ENCODE results near the gene EPB41L1.

The EPB41L1 gene

DNA sequence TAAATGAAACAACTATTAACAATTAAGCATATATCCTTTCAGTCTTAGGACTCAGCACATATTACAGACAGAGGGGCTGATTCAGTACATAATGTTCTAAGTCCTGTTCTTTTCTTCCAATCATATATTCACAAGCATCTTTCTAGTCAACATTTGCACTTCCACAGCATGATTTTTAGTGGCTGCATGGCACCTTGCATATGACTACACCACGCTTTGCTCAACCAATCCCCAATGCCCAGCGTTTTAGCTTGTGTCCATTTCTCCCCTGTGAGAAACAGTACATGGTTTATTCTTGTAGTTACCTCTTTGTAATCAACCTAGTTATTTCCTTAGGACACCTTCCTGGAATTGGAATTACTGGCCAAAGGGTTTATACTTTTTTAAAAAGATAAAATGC is 115.0 kb downstream of the EPB41L1 start:
- TF ChIP-seq, protein P1, sequence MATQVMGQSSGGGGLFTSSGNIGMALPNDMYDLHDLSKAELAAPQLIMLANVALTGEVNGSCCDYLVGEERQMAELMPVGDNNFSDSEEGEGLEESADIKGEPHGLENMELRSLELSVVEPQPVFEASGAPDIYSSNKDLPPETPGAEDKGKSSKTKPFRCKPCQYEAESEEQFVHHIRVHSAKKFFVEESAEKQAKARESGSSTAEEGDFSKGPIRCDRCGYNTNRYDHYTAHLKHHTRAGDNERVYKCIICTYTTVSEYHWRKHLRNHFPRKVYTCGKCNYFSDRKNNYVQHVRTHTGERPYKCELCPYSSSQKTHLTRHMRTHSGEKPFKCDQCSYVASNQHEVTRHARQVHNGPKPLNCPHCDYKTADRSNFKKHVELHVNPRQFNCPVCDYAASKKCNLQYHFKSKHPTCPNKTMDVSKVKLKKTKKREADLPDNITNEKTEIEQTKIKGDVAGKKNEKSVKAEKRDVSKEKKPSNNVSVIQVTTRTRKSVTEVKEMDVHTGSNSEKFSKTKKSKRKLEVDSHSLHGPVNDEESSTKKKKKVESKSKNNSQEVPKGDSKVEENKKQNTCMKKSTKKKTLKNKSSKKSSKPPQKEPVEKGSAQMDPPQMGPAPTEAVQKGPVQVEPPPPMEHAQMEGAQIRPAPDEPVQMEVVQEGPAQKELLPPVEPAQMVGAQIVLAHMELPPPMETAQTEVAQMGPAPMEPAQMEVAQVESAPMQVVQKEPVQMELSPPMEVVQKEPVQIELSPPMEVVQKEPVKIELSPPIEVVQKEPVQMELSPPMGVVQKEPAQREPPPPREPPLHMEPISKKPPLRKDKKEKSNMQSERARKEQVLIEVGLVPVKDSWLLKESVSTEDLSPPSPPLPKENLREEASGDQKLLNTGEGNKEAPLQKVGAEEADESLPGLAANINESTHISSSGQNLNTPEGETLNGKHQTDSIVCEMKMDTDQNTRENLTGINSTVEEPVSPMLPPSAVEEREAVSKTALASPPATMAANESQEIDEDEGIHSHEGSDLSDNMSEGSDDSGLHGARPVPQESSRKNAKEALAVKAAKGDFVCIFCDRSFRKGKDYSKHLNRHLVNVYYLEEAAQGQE (IDR thresholded peaks at IDR 0.05; ENCODE audit: insufficient read depth in 1 of 2, low read depth in 2 of 2, low read length in 2 of 2): no peak
- TF ChIP-seq TAF1 (IDR thresholded peaks at IDR 0.05; ENCODE audit: borderline replicate concordance, insufficient read depth, low read length): no peak
- no peak for TF ChIP-seq POLR2AphosphoS5 (IDR thresholded peaks at IDR 0.05; ENCODE audit: low read depth, low read length)
- TF ChIP-seq FOXP2 (optimal IDR thresholded peaks at IDR 0.05; ENCODE audit: borderline replicate concordance, extremely low read depth, extremely low read length, insufficient read depth): no peak
- TF ChIP-seq SIN3A (IDR thresholded peaks at IDR 0.05; ENCODE audit: borderline replicate concordance, insufficient read depth, low read length): no peak

DNA sequence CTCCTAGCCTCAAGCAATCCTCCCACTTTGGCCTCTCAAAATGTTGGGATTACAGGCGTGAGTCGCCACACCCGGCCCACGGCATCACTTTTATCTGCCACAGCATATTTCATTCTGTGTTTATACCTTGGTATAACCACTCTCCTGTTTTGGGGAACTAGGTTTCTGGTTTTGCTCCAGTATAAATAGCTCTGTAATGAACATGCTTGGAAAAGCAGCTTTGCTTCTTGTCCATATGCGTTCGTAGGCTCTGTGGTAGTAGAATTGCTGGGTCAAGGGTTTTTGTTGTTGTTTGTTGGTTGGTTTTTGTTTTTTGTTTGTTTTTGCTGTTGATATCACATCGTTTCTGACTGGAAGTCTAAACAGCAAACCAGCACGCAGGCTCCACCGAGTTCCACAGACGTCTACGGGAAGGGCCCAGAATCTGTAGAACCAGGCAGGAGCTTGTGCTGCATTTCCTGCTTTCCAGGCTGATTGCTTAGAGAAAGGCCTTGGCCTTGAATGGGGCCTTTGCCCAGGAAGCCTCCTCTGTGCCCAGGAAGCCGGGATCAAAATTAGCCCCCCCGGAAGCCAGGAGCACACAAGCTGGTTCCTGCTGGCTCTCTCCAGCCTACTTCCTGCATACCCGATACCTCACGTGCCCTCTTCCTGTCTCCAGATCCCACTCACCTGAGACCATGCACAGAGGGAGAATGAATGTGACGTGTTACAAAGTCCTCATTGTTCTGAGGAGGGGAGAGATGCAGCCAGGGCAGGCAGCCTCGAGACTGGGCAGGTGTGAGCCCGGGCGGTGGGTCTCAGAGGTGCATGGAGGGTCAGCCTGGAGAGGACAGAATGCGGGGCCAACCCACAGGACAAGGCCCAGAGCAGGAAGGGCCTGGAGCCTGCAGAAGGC is 116.5 kb downstream of the EPB41L1 start:
- TF ChIP-seq POLR2AphosphoS5 (IDR thresholded peaks at IDR 0.05; ENCODE audit: low read depth, low read length): no peak
- TF ChIP-seq TAF1 (IDR thresholded peaks at IDR 0.05; ENCODE audit: borderline replicate concordance, insufficient read depth, low read length): no peak
- no peak for TF ChIP-seq FOXP2 (optimal IDR thresholded peaks at IDR 0.05; ENCODE audit: borderline replicate concordance, extremely low read depth, extremely low read length, insufficient read depth)
- no peak for TF ChIP-seq SIN3A (IDR thresholded peaks at IDR 0.05; ENCODE audit: borderline replicate concordance, insufficient read depth, low read length)
- TF ChIP-seq, protein P1 (IDR thresholded peaks at IDR 0.05; ENCODE audit: insufficient read depth in 1 of 2, low read depth in 2 of 2, low read length in 2 of 2): no peak

DNA sequence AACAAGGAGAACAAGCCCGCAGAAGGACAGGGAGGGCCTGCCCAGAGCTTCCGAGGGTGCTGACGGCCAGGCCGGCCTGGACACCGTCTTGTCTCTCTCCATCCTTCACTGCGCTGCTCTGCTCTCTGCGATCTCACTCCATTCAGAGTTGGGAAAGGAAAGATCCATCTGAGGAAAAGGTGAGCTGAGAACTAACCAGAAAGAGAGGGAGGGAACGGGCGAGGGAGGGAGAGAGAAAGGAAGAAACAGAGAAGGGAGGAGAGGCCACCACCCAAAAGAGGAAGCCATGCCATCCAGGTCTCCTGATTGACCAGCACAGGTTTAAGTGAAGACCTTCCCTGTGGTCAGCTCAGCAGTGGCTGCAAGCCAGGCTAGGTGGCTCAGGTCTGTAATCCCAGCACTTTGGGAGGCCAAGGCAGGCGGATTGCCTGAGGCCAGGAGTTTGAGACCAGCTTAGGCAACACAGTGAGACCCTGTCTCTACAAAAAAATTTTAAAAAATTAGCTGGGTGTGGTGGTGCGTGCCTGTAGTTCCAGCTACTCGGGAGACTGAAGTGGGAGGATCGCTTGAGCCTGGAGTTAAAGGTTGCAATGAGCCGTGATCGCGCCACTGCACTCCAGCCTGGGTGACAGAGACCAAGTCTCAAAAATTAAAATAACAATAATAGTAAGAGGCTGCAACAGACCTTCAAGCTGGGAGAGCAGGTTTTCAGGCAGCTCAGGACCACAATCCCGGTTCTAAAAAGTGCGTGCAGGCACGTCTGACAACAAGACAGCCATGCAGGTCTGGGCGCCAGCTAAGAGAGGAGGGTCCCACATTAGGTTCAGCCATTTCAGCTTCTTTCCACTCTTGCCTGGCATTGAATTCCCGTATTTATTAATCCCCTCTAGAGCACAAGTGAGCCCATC is 117.4 kb downstream of the EPB41L1 start:
- no peak for TF ChIP-seq FOXP2 (optimal IDR thresholded peaks at IDR 0.05; ENCODE audit: borderline replicate concordance, extremely low read depth, extremely low read length, insufficient read depth)
- no peak for TF ChIP-seq SIN3A (IDR thresholded peaks at IDR 0.05; ENCODE audit: borderline replicate concordance, insufficient read depth, low read length)
- TF ChIP-seq, protein P1 (IDR thresholded peaks at IDR 0.05; ENCODE audit: insufficient read depth in 1 of 2, low read depth in 2 of 2, low read length in 2 of 2): no peak
- TF ChIP-seq POLR2AphosphoS5 (IDR thresholded peaks at IDR 0.05; ENCODE audit: low read depth, low read length): no peak
- TF ChIP-seq TAF1 (IDR thresholded peaks at IDR 0.05; ENCODE audit: borderline replicate concordance, insufficient read depth, low read length): no peak

DNA sequence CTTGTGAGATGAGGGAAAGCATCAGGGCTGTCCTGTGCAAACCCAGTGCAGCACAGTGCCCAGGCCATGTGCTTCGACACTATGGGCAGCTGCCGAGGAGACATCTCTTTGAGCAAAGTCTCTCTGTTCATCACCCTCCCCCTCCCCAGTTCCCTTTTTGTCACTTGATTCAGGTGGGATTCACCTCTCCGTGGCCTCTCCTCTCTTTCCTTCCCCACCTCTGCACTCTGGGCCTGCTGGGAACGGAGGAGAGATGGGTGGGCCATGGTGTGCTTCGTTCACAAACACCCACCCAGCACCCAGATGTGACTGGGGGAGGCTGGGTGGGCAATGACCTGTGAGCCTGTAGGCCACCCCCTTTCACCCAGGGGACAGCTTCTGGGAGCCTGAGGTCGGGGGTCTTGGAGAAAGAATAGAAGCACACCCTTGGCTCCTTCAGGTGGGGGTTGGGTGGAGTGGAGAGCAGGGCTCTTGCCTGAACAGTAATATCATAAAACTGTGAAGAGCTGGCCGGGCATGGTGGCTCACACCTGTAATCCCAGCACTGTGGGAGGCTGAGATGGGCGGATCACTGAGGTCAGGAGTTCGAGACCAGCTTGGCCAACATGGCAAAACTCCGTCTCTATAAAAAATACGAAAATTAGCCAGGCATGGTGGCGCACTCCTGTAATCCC is 118.1 kb downstream of the EPB41L1 start:
- TF ChIP-seq, protein P1 (IDR thresholded peaks at IDR 0.05; ENCODE audit: insufficient read depth in 1 of 2, low read depth in 2 of 2, low read length in 2 of 2): no peak
- no peak for TF ChIP-seq TAF1 (IDR thresholded peaks at IDR 0.05; ENCODE audit: borderline replicate concordance, insufficient read depth, low read length)
- TF ChIP-seq SIN3A (IDR thresholded peaks at IDR 0.05; ENCODE audit: borderline replicate concordance, insufficient read depth, low read length): no peak
- TF ChIP-seq POLR2AphosphoS5 (IDR thresholded peaks at IDR 0.05; ENCODE audit: low read depth, low read length): no peak
- TF ChIP-seq FOXP2 (optimal IDR thresholded peaks at IDR 0.05; ENCODE audit: borderline replicate concordance, extremely low read depth, extremely low read length, insufficient read depth): no peak

Measured in PFSK-1 (cell line).